Ammon's horn (tissue), 1 donor: Measurements from ENCODE around the gene LIMA1.

Experiments
- DNase-seq: peaks from one replicate; pipeline ENCODE4 v3.0.0-alpha.2; 2016; ENCODE audit warnings: low spot score

The LIMA1 gene

DNA sequence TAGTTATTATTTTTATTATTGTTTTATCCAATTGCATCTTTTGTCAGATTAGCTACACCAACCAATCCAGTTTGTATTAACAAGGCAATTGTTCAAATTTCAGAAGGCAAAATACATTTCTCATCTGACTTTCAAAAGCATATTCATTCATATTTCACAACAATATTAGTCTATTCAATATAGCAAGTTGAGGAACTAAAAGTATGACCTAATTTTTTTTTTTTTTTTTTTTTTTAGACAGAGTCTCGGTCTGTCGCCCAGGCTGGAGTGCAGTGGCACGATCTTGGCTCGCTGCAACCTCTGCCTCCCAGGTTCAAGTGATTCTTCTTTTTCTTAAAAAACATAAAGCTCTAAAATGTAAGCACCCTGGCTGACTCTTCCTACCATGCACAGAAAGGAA is 154.0 kb downstream of the LIMA1 start:
- no peak for DNase-seq

DNA sequence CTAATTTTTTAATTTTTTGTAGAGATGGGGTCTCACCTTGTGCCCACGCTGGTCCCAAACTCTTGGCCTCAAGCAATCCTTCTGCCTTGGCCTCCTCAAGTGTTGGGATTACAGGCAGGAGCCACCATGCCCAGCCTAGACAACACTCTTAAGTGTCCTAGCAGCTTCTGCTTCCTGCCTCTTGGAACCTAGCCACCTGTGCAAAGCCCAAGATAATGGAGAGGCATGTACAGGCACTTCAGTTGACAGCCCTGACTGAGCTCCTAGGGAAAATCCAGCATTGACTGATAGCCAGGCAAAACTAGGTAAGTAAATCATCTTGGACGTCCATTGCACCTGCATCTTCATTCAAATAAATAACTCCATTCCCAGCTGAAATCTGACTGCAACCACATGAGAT is 155.8 kb downstream of the LIMA1 start:
- no peak for DNase-seq
